Stimulated activated CD8-positive, alpha-beta memory T cell treated with anti-CD3 and anti-CD28 coated beads, Interleukin-7, amount 100 ng/mL, for 48 hours (primary cell): ENCODE results near the gene ZNF230.

Experiments used
- DNase-seq, 2 donors: peaks; one replicate each; pipeline ENCODE4 v3.0.0-alpha.2; 2020; ENCODE audit warnings: low read depth in 1 of 2; ENCODE audit errors: extremely low read depth in 1 of 2

The ZNF230 gene

GRCh38 chr19:44002566-44003460, at the start of gene ZNF230:
TSS of gene ZNF230 (plus strand) at chr19:44002957. CDS start at chr19:44007079, 4,122 bp downstream.
- DNase-seq: peak; percentile 49 to 77

- no peak for DNase-seq
Measured at GRCh38 chr19:43956827-43957226, 45.9 kb upstream of the ZNF230 start.

GRCh38 chr19:43957891-43958290, 44.9 kb upstream of the ZNF230 start:
- no peak for DNase-seq

- no peak for DNase-seq
Measured at GRCh38 chr19:43960411-43960810, 42.3 kb upstream of the ZNF230 start.

- no peak for DNase-seq
Measured at GRCh38 chr19:43966079-43966694, 36.6 kb upstream of the ZNF230 start.

- DNase-seq: no peak
Measured at GRCh38 chr19:43976732-43977131, 26.0 kb upstream of the ZNF230 start.

GRCh38 chr19:43983544-43983911, 19.2 kb upstream of the ZNF230 start:
- DNase-seq: no peak

- peak; percentile 52 to 74 for DNase-seq
Measured at GRCh38 chr19:43983912-43984686, 18.7 kb upstream of the ZNF230 start, which contains the start of gene ZNF155. TSS of gene ZNF155 (plus strand) at chr19:43984188. CDS start at chr19:43988544, 4,356 bp downstream.

GRCh38 chr19:43984687-43985000, 18.1 kb upstream of the ZNF230 start:
- no peak for DNase-seq

- no peak for DNase-seq
Measured at GRCh38 chr19:43997631-43998290, 5.0 kb upstream of the ZNF230 start.

GRCh38 chr19:44002212-44002565, 568 bp upstream of the ZNF230 start:
- DNase-seq: no peak

GRCh38 chr19:44003461-44004009, 778 bp downstream of the ZNF230 start:
- no peak for DNase-seq

GRCh38 chr19:44005973-44006372, 3.2 kb downstream of the ZNF230 start:
- no peak for DNase-seq

- DNase-seq: no peak
Measured at GRCh38 chr19:44007473-44007872, 4.7 kb downstream of the ZNF230 start.

GRCh38 chr19:44010468-44010867, 7.7 kb downstream of the ZNF230 start:
- DNase-seq: no peak

GRCh38 chr19:44019498-44019897, 16.7 kb downstream of the ZNF230 start:
- no peak for DNase-seq

GRCh38 chr19:44021221-44021620, 18.5 kb downstream of the ZNF230 start:
- DNase-seq: no peak

GRCh38 chr19:44024900-44025216, 22.1 kb downstream of the ZNF230 start:
- DNase-seq: no peak

- peak; percentile 50 to 68 for DNase-seq
Measured at GRCh38 chr19:44025217-44025936, 22.6 kb downstream of the ZNF230 start, which contains the start of gene ZNF222. TSS of gene ZNF222 (plus strand) at chr19:44025379. CDS start at chr19:44025437, 58 bp downstream.

- DNase-seq: no peak
Measured at GRCh38 chr19:44026622-44027021, 23.9 kb downstream of the ZNF230 start.
